HG03139 (cell line): ENCODE measurements around the gene GPS1.

Experiments
- ATAC-seq: cut with Tn5 transposase; IDR thresholded peaks from one replicate; pipeline ENCODE4 v1.9.1; 2021; ENCODE audit not compliant: unreplicated experiment

The GPS1 gene

DNA sequence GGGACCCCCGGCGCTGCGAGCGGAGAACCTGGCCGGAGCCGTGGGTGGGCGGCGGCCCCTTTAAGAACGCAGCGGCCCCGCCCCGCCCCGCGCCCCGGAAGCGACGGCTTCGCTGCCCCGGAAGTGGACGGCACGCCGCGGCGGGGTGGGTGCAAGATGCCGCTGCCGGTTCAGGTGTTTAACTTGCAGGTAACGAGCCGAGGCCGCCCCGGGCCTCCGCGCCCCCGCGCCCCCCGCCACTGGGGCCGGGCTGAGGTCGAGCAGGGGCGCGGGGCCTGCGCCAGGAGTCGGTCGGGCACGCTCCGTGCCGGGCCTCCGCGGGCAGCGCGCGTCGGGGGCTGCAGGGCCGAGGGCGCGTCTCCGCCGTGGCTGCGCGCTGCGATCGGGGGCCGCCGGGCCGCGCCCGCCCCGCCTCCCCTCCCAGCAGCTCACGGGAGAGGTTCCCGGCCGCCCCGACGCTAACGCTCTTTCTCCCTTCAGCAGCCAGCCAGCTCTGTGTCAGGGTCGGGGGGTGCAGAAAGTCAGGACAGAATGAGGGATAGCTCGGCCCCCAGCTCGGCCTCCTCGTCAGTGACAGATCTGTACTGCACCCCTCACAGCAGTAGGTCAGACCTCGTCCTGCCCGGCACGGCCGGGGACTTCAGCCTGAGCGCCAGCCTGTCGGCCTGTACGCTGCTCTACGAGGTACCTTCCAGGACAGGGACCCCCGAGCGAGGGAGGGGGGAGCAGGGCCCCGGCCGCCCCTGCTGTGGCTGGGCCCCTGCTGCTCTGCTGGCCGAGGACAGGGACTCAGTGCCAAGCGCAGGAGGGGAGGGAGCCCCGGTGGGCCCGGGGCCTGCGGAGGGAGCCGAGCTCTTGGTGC lies at the start of gene GPS1, which contains the start of gene RFNG:
GPS1 (plus strand) TSS at position 123 of the 862 bp plus-strand sequence; CDS start at position 157, 34 bp downstream.
RFNG (minus strand) TSS at position 36 of the 862 bp plus-strand sequence. CDS start 45 bp downstream, outside the sequence.
- ATAC-seq = no peak

DNA sequence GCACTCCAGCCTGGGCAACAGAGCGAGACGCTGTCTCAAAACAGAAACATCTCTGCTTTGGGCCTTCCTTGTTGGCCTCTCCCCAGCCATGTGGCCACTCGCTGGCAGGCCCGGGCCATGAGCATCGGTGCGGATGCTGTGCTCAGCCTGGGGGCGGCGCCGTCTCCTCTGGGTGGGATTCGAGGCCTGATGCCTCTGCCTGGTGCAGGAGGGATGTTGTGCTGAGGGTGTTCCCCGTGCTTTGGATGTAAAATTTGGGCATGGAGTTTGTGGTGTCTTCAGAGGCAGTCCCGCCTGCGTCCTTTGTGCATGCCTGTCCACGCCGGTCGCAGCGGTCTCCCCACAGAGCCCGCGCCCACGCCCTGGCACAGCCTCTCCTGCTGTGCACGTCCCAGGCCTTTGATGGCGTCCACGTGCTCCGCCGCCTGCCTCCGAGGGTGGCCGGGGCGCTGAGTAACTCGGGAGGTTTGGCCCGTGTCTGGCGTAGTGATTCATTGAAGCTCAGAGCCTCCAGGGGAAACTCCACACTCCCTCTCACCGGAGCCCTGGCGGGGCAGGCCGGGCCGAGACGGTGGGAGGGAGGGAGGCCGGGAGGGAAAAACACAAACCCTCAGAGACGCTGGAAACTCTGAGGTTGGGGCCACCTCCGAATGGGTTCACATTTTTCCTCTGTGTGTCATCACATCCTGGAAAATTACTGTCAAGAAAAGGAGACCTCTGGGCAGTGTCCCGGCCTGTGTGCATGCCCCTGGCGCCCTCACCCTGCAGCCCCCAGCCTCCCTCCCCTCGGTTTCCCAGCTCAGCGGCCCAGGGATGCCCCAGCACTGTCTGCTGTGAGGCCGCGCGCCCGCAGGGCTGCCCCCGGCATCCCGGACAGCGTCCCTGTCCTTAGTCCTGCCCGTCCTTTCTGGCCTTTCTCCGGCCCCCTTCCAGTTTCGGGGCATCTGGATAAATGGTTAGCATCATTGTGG lies 48.0 kb upstream of the GPS1 start:
- no peak for ATAC-seq

DNA sequence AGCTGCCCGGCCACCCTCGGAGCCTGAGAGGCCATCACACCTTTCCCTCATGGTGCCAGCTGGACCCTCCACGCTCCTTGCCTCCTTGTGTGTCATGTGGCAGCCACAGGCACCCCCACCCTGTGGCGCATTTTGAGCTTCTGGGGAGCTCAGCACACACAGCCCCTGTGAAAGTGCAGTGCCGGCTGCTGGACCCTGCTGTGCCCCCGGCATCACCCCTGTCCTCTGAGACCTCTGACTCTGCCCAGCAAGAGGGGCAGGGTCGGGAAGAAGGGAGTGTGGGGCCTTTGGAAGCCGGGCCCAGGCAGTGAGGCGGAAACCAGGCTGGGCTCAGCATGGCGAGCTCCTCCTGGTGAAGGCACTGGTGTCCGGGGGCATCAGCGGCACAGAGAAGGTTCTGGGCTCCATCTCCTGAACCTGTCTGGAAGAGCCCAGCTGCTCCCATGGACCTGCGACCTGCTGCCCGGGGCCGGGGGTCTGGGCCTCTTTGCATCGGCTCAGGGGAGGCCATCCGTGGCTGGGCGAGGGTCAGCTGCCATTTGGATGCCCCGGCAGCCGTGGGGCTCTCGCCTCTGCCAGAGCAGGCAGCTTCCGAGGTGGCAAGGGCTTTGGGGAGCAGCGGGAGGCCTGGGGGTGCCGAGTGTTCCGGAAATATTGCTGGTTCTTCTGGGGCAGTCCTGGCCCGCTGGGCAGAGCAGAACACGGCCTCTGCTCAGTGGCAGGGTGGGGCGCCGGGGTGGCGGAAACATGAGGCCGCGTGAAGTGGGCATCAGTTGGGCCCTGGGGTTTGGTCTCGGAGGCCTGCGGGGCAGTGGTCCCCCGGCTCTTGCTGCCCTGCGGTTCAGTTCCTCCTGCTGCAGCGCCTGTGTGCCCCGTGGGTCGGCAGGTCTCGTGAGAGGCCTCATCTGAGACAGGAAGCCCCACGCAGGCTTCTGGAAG lies 46.9 kb upstream of the GPS1 start:
- ATAC-seq = no peak

DNA sequence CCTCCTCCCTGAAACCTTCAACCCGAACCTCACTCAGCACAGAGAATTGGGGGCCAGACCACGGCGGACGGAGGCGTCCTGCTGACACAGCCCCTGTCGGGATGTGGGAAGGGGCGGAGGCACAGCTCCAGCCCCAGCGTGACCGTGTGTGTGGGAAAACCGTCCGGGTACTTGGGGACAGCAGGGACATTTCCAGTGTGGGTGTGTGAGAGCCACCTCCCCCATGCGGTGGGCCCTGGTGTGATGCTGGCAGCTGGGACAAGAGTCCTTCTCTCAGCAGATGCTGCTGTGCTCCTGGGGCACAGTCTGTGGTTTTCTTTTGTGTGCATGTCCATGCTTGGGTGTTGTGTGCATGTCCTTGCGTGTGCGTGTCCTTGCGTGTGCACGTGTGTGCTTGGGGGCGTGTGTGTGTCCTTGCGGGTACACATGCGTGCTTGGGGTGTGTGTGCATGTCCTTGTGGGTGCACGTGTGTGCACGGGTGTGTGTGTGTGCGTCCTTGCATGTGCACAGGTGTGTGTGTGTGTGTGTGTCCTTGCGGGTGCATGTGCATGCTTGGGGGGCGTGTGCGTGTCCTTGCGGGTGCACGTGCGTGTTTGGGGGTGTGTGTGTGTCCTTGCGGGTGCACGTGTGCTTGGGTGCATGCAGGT lies 45.9 kb upstream of the GPS1 start:
- no peak for ATAC-seq

- ATAC-seq = no peak
Observed at GRCh38 chr17:82006468-82007227, 45.0 kb upstream of the GPS1 start.

- ATAC-seq = no peak
Observed at GRCh38 chr17:82007228-82007494, 44.5 kb upstream of the GPS1 start.

DNA sequence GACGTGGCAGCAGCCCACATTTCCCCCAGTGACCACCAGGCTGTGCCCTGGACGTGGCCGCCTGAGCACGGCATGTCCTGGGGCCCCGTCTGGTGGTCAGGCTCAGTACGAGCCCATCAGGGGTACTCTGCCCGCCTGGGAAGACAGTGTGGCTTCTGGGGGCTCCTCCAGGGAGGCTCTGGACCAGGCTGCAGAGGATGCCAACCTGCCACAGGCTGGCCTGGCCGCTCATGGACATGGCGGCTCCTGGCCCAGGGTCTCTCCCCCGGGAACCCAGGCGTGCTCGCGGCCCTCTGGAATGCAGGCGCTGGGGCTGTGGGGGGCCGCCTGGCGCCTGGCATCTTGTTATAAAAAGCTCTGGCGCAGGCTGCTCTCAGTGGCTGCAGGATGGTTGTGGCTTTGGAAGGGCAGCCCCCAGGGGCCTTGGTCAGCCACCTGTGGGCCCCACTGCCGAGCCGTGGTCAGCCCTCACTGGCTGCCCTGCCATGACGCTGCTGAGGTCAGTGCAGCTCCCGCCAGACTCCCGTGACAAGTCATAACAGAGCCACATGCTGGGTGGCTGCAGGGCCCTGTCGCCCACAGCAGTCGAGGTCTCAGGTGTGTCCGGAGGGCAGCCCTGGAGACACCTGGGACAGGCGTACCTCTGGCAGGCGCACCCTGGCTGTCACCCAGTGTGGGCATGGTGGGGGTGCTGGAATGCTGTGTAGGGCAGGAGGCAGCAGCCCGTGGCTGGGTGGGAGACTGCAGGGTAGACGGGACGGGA lies 44.0 kb upstream of the GPS1 start:
- ATAC-seq = no peak

DNA sequence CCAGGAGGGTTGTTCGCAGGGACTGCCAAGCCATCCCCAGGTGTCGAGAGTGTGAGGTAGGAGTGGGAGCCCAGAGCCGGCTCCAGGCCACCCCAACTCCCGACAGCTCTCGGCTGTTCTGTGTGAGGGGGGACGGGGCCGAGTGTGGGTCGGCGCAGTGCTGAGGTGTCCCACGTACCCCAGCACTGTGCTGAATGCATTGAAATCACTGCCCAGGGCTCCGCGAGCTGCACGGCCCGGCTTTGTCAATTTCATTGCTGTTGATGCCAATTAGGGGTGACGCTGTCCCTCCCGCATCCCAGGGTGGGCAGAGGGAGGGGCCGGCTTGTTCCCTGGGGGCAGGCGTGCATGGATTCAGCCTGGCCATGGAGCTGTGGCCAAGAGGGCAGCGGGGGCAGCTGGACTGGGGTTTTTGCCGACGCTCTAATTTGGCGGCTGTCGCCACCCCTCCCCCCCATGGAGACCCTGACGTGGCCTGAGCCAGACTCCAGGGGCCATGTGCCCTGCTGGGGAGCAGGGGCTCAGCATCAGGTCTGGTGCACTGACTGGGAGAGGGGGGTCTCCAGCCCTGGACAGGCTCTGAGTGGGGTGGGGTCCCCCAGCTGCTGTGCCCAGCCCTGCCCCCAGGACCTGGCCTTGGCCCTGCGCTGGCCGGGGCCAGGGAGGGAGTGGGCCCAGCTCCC lies 43.3 kb upstream of the GPS1 start:
- ATAC-seq = no peak

DNA sequence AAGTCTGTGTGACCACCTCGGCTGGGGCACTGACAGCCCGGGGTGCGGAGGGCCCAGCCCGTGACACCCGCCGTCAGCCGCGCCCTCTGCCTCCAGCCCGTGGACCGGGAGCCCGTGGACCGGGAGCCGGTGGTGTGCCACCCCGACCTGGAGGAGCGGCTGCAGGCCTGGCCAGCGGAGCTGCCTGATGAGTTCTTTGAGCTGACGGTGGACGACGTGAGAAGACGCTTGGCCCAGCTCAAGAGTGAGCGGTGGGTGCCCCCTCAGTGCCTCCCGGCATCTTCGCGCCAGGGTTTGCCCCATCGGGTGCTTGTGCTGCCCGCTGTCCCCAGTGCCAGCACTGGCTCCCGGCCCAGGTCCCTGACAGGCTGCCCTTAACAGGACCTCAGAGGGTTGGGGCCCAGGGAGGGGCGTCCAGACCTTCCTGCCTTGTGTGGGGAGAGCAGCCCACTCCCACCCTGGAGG lies 42.7 kb upstream of the GPS1 start:
- ATAC-seq = no peak

GRCh38 chr17:82009413-82009812 lies 42.3 kb upstream of the GPS1 start:
- no peak for ATAC-seq

- ATAC-seq = no peak
Observed at GRCh38 chr17:82010575-82011525, 40.8 kb upstream of the GPS1 start.

GRCh38 chr17:82011617-82012187 lies 40.0 kb upstream of the GPS1 start:
- ATAC-seq = no peak

GRCh38 chr17:82012261-82012639 lies 39.4 kb upstream of the GPS1 start:
- no peak for ATAC-seq

DNA sequence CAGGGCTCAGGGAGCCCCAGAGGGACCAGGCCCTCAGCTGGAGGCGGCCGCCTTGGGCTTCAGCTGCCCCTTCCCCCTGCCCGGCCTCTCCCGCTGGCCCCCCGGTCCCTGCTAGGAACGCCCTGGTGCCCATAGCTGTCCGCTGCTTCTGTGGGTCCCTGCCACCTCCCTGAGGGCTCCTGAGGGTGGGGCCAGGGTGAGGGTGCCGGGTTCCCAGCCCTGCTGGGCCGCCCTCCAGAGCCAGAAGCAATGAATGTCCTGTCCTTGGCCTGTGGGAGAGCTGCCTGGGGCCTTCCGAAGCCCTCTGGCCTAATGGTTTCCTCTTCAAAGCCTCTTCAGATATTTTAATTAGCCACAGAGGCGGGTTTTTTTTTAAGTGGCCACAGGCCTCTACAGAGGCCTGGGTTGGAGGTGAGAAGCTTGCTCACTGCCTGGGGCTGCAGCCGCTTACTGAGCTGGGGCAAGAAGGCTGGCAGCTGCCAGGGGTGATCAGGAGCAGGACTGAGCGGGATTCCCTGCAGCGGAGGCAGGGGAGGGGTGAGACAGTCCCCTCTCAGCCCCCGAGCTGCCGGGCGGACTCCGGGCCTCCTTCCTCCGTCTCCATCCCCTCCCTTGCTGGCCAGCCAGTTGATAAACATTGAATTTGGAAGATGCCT lies 38.9 kb upstream of the GPS1 start:
- ATAC-seq = no peak

DNA sequence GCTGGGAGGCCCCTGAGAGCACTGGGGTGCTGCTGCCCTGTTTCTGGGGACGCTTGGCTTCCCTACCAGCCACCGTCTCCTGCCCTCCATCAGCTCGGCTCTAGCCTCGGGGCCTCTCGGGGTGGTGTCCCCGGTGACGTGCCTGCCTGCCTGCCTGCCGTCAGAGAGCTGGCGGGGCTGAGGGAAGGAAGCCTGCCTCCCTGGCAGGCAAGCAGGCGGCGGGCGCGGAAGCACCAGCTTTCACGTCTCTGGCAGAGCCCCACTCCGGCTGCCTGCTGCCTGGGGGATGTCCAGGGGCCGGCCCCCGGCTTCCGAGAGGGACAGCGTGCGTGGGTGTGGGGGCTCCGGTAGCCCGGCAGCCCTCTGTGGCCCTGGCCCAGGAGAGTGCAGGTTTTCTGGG lies 38.4 kb upstream of the GPS1 start:
- ATAC-seq = no peak

- no peak for ATAC-seq
Observed at GRCh38 chr17:82013772-82014321, 37.9 kb upstream of the GPS1 start.
